ENCODE results near the gene FBXO34. TPM values are rescaled to one million over a fixed set of nuclear protein-coding genes. Genes with fewer than 3 reads are reported as not detected.

Gene FBXO34
- total and polyA plus RNA-seq, 10 of the 15 experiments (the other 5 are each of a cell fraction or from before 2014, with no cell fraction given) = 5.6 to 22.8 (median 17.6) TPM

- TF ChIP-seq, protein P1, sequence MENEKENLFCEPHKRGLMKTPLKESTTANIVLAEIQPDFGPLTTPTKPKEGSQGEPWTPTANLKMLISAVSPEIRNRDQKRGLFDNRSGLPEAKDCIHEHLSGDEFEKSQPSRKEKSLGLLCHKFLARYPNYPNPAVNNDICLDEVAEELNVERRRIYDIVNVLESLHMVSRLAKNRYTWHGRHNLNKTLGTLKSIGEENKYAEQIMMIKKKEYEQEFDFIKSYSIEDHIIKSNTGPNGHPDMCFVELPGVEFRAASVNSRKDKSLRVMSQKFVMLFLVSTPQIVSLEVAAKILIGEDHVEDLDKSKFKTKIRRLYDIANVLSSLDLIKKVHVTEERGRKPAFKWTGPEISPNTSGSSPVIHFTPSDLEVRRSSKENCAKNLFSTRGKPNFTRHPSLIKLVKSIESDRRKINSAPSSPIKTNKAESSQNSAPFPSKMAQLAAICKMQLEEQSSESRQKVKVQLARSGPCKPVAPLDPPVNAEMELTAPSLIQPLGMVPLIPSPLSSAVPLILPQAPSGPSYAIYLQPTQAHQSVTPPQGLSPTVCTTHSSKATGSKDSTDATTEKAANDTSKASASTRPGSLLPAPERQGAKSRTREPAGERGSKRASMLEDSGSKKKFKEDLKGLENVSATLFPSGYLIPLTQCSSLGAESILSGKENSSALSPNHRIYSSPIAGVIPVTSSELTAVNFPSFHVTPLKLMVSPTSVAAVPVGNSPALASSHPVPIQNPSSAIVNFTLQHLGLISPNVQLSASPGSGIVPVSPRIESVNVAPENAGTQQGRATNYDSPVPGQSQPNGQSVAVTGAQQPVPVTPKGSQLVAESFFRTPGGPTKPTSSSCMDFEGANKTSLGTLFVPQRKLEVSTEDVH (IDR thresholded peaks at IDR 0.05; ENCODE audit: low read depth, partially characterized antibody) = no peak
- no peak for TF ChIP-seq TARDBP (IDR thresholded peaks at IDR 0.05; ENCODE audit: borderline replicate concordance)
- no peak for TF ChIP-seq CHD4 (IDR thresholded peaks at IDR 0.05)
- no peak for TF ChIP-seq ZSCAN29 (IDR thresholded peaks at IDR 0.05)
Observed at GRCh38 chr14:55350461-55350860, 79.2 kb downstream of the FBXO34 start (continued).

- Histone ChIP-seq H3K9me3 (replicated peaks; ENCODE audit: control insufficient read depth, insufficient read depth, low read length) (no peaks in the 10 kb centered on the region), H3K4me2 (ENCODE audit: control insufficient read depth, insufficient read depth) (no peak overlapping the region), H3K27ac (ENCODE audit: control insufficient read depth, insufficient read depth) (no peak overlapping the region), H3K9ac (ENCODE audit: control insufficient read depth, insufficient read depth, low read length) (no peak overlapping the region), H3K4me1 (ENCODE audit: control insufficient read depth, insufficient read depth, low read length) (peaks cover 11% of the 10 kb centered on the region), H3K79me2 (ENCODE audit: control insufficient read depth, insufficient read depth, low read length) (peaks cover 1% of the 10 kb centered on the region), H4K20me1 (ENCODE audit: control insufficient read depth, insufficient read depth) (no peaks in the 10 kb centered on the region), H3K36me3 (ENCODE audit: control insufficient read depth in 2 of 2, insufficient read depth in 2 of 2, low read length in 1 of 2) (peaks cover 7 to 16% of the 10 kb centered on the region in 2 experiments), H3K27me3 (replicated peaks in 1 of 2; ENCODE audit: control insufficient read depth in 2 of 2, insufficient read depth in 2 of 2, low read length in 1 of 2) (no peaks in the 10 kb centered on the region), H3K4me3 (no peak overlapping the region), H2AFZ (ENCODE audit: control insufficient read depth, low read depth, low read length) (no peak overlapping the region)
- ChIA-PET CTCF (interaction anchor here (1.1 to 13.6 kb wide), 4 partner anchors 46 to 138 kb away, joined by 3 to 255 read pairs (median 11); partner anchors contain the start of gene FBXO34), SMC1A (ENCODE audit: uncharacterized antibody, unreplicated experiment) (interaction anchor here (1.0 to 12.7 kb wide), 6 partner anchors 19 to 139 kb away, joined by 3 to 161 read pairs (median 4); partner anchors contain the start of gene FBXO34), POLR2A (interaction anchor here (0.6 kb wide), 1 partner anchor 79 kb away, joined by 6 read pairs; no protein-coding TSS in a partner anchor), RAD21 (ENCODE audit: unreplicated experiment) (interaction anchor here (1.5 to 7.4 kb wide), 2 partner anchors 80 to 105 kb away, joined by 4 to 65 read pairs; partner anchors contain the start of gene FBXO34)
- ATAC-seq (no peak), FAIRE-seq (no peak), DNase-seq (ENCODE audit: low read depth, low spot score) (no peak)
- in situ Hi-C loops (cut with MboI) (loop anchor here (5.0 kb wide), 1 partner anchor 79 kb away; the partner anchor contains the start of gene FBXO34), intact Hi-C loops (cut with micrococcal nuclease; ENCODE audit: unreplicated experiment) (no loop called here)
- no TSS peak for BruUV-seq (replicated peaks)
- 89% methylated on average over 9 of the region's 9 CpGs for WGBS (ENCODE audit: insufficient coverage, insufficient replicate concordance, low lambda C conversion rate, missing lambda C conversion rate)
- TF ChIP-seq, protein P2, sequence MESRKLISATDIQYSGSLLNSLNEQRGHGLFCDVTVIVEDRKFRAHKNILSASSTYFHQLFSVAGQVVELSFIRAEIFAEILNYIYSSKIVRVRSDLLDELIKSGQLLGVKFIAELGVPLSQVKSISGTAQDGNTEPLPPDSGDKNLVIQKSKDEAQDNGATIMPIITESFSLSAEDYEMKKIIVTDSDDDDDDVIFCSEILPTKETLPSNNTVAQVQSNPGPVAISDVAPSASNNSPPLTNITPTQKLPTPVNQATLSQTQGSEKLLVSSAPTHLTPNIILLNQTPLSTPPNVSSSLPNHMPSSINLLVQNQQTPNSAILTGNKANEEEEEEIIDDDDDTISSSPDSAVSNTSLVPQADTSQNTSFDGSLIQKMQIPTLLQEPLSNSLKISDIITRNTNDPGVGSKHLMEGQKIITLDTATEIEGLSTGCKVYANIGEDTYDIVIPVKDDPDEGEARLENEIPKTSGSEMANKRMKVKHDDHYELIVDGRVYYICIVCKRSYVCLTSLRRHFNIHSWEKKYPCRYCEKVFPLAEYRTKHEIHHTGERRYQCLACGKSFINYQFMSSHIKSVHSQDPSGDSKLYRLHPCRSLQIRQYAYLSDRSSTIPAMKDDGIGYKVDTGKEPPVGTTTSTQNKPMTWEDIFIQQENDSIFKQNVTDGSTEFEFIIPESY (IDR thresholded peaks at IDR 0.05) = no peak
- TF ChIP-seq RFX5 (IDR thresholded peaks at IDR 0.05; ENCODE audit: low read depth, low read length) (no peak), IRF3 (IDR thresholded peaks at IDR 0.05) (no peak), PBX3 (IDR thresholded peaks at IDR 0.05; ENCODE audit: insufficient replicate concordance, low read depth, low read length) (no peak)
Observed at GRCh38 chr14:55351111-55351510, 79.9 kb downstream of the FBXO34 start.

Data from GM12878 (cell line).